Activated B cell treated with CpG ODN at 0.5 μM for 24 hours (primary cell): ENCODE results near the gene HCN2. TPM values are rescaled to one million over a fixed set of nuclear protein-coding genes. Genes with fewer than 3 reads are reported as not detected.

ENCODE experiments used
- ATAC-seq: fragments of 200-7000 bp; cut with Tn5 transposase; one replicate; pipeline ENCODE4 v1.10.0; 2021; ENCODE audit warnings: low read depth, mild to moderate bottlenecking, moderate library complexity
- CTCF ChIA-PET: fragments of 350-600 bp; sonication (Branson Sonifier 250); formaldehyde crosslinking; loops from one replicate; lab custom pipeline; 2021; ENCODE audit warnings: antibody characterized with exemption; lab: Charles Lee
- POLR2A ChIA-PET: fragments of 350-600 bp; sonication (Branson Sonifier 250); formaldehyde crosslinking; loops from one replicate; lab custom pipeline; 2021; ENCODE audit warnings: antibody characterized with exemption; lab: Charles Lee
- DNase-seq: peaks from one replicate; pipeline ENCODE4 v3.0.0; 2022
- H3K27ac Mint-ChIP-seq: one replicate; pipeline ENCODE4 v1.8.0; 2020; ENCODE audit warnings: mixed read lengths
- H3K27me3 Mint-ChIP-seq: one replicate; pipeline ENCODE4 v1.8.0; 2021; ENCODE audit warnings: mixed read lengths
- H3K36me3 Mint-ChIP-seq: one replicate; pipeline ENCODE4 v1.8.0; 2021; ENCODE audit warnings: low read depth, mixed read lengths
- H3K4me1 Mint-ChIP-seq: one replicate; pipeline ENCODE4 v1.8.0; 2021; ENCODE audit warnings: mixed read lengths
- H3K4me3 Mint-ChIP-seq: one replicate; pipeline ENCODE4 v1.8.0; 2020; ENCODE audit warnings: mild to moderate bottlenecking, mixed read lengths
- H3K9me3 Mint-ChIP-seq: one replicate; pipeline ENCODE4 v1.8.0; 2020; ENCODE audit warnings: mixed read lengths
- intact Hi-C: fragments of 100-400 bp; cut with micrococcal nuclease; formaldehyde crosslinking; loops from one replicate; pipeline ENCODE4 v1.15.1; 2024
- total RNA-seq: library from RNA; stranded (reverse); gene quantifications from 2 replicates; pipeline ENCODE4 v1.2.3, GENCODE V29; 2022
- TF ChIP-seq, protein P1 (sequence below): fragments of 200-600 bp; IDR thresholded peaks from one replicate; pipeline ENCODE4 v1.8.0; 2022; ENCODE audit warnings: antibody characterized with exemption, mild to moderate bottlenecking

The HCN2 gene
- total RNA-seq, 1 donor from 2014 or later: 0.13 TPM

DNA sequence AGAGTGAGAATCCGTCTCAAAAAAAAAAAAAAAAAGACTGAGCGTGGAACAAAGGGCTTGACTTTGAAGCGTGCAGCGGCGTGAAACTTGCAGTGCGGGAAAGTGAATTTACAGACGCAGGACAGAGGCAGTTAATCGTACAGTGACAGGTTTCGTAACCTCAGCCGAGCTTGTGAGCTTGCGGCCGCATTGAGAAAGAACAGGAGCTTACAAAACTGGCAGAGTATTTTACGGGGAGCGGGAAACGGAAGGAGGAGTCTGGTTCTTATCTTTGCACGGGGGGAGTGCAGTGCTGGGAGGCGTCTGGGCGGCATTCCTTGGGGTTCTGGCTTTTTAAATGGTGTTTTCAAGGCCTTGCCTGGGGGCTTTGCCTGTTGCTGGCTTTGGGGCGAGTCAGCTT is 23.3 kb upstream of the HCN2 start:
- Mint-ChIP-seq H3K4me1 (peaks cover 8% of the 10 kb centered on the region), H3K27ac (no peak overlapping the region), H3K36me3 (peaks cover 2% of the 10 kb centered on the region), H3K4me3 (no peak overlapping the region), H3K9me3 (no peaks in the 10 kb centered on the region), H3K27me3 (no peaks in the 10 kb centered on the region)
- ChIA-PET POLR2A (no interaction called here), CTCF (no interaction called here)
- TF ChIP-seq, protein P1, sequence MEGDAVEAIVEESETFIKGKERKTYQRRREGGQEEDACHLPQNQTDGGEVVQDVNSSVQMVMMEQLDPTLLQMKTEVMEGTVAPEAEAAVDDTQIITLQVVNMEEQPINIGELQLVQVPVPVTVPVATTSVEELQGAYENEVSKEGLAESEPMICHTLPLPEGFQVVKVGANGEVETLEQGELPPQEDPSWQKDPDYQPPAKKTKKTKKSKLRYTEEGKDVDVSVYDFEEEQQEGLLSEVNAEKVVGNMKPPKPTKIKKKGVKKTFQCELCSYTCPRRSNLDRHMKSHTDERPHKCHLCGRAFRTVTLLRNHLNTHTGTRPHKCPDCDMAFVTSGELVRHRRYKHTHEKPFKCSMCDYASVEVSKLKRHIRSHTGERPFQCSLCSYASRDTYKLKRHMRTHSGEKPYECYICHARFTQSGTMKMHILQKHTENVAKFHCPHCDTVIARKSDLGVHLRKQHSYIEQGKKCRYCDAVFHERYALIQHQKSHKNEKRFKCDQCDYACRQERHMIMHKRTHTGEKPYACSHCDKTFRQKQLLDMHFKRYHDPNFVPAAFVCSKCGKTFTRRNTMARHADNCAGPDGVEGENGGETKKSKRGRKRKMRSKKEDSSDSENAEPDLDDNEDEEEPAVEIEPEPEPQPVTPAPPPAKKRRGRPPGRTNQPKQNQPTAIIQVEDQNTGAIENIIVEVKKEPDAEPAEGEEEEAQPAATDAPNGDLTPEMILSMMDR: no peak
- DNase-seq (no peak), ATAC-seq (no peak)
- intact Hi-C loops: no loop called here

DNA sequence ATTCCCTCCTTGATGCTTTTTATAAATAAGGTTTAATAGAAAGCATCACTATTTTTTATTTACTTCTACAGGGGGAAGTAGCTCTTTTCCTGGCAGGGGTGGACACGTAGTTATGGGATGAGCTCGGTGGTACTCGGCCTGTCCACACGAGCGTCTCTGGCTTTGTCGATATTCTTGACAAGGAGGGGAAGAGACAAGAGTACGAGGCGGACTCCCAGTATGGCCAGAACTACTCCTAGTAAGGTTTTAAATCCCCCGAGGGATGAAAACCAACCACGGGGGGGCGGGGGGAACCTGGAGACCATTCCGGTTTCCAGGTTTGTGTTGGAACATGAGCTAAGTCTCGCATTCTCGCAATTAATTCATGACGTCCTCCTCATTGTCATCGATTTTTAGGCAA is 22.8 kb upstream of the HCN2 start:
- peaks cover 8% of the 10 kb centered on the region for H3K4me1 Mint-ChIP-seq
- TF ChIP-seq, protein P1: no peak
- POLR2A ChIA-PET: no interaction called here
- ATAC-seq: no peak
- H3K9me3 Mint-ChIP-seq: no peaks in the 10 kb centered on the region
- H3K36me3 Mint-ChIP-seq: peaks cover 2% of the 10 kb centered on the region
- DNase-seq: no peak
- no peaks in the 10 kb centered on the region for H3K27me3 Mint-ChIP-seq
- no peak overlapping the region for H3K4me3 Mint-ChIP-seq
- intact Hi-C loops: no loop called here
- CTCF ChIA-PET: no interaction called here
- H3K27ac Mint-ChIP-seq: no peak overlapping the region

DNA sequence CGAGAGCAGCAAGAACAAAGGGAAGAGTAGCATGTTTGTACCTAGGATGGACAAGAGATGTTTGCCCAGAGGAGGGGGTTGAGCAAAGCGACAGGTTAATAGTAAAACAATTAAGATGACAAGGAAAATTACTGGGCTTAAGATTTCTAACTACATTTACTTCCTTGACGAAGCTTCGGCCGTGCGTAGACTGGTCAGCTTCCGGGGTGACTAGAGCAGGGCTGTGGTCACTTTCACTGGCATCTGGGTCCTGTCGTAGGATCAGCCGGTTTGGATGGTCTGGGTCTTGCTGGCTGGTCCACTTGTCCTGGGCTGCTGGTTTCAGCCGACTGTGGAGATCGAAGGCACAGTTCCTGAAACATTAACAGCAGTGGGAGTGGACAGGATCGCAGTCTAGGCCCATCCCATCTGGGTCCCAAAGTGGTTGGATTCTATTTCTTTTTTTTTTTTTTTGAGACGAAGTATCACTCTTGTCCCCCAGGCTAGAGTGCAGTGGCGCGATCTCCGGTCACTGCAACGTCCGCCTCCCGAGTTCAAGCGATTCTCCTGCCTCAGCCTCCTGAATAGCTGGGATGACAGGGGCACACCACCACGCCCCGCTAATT is 22.3 kb upstream of the HCN2 start:
- H3K27ac Mint-ChIP-seq: no peak overlapping the region
- no peaks in the 10 kb centered on the region for H3K9me3 Mint-ChIP-seq
- CTCF ChIA-PET: no interaction called here
- TF ChIP-seq, protein P1: no peak
- H3K4me3 Mint-ChIP-seq: no peak overlapping the region
- POLR2A ChIA-PET: interaction anchor here (0.6 kb wide), 2 partner anchors 13 to 240 kb away, joined by 3 to 4 read pairs; no protein-coding TSS in a partner anchor
- H3K36me3 Mint-ChIP-seq: peaks cover 4% of the 10 kb centered on the region
- intact Hi-C loops: no loop called here
- no peaks in the 10 kb centered on the region for H3K27me3 Mint-ChIP-seq
- DNase-seq (no peak), ATAC-seq (no peak)
- peaks cover 8% of the 10 kb centered on the region for H3K4me1 Mint-ChIP-seq

DNA sequence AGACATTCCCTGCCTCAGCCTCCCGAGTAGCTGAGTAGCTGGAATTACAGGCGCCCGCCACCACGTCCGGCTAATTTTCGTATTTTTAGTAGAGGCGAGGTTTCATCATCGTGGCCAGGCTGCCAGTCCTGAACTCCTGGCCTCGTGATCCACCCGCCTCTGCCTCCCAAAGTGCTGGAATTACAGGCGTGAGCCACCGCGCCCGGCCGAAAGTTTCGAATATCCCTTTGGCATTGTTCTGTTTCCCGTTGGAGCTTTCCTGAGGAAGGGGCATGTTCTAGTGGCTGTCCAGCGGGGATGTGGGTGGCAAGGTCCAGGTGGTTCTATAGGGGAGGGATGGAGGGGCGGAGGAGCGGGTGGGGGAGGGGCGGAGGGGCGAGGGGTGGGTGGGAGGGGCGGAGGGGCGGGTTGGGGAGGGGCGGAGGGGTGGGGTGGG is 19.4 kb upstream of the HCN2 start:
- intact Hi-C loops: no loop called here
- H3K4me1 Mint-ChIP-seq: peaks cover 29% of the 10 kb centered on the region
- ChIA-PET POLR2A (interaction anchor here (0.6 kb wide), 1 partner anchor 64 kb away, joined by 6 read pairs; no protein-coding TSS in a partner anchor), CTCF (no interaction called here)
- H3K27me3 Mint-ChIP-seq: no peaks in the 10 kb centered on the region
- DNase-seq: no peak
- H3K4me3 Mint-ChIP-seq: peak overlapping the region; percentile 11
- H3K27ac Mint-ChIP-seq: no peak overlapping the region
- H3K9me3 Mint-ChIP-seq: no peaks in the 10 kb centered on the region
- ATAC-seq: no peak
- TF ChIP-seq, protein P1: no peak
- H3K36me3 Mint-ChIP-seq: peaks cover 4% of the 10 kb centered on the region

DNA sequence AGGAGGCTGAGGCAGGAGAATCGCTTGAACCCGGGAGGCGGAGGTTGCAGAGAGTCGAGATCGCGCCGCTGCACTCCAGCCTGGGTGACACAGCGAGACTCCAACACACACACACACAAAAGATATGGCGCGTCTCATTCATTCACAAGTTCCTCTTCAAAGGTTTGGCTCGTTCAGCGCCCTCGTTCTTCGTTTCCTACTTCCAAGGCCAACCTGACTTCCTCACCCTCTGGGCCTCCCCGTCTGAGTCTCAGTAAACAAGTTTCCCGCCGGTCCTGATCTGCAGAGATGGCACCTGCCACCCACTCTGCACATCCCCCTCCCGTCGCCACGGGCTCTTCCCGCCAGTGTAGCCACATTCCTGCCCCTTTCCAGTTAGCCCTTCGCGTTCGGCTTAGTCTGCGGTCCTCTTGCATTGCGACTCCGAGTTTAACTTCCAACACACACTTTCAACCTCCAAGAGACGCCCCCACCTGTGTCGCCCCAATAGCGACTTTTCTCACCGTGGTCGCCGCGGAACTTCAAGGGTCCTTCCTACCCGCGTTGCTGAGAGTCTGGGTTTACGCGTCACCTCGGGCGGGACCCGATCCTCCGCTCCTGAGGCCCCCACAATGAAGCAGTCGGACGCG is 18.6 kb upstream of the HCN2 start:
- ATAC-seq (peak; percentile 9), DNase-seq (peak; percentile 47)
- ChIA-PET POLR2A (interaction anchor here (1.7 to 2.0 kb wide), 2 partner anchors 39 to 92 kb away, joined by 5 read pairs; partner anchors contain the start of genes CDC34 and RNF126), CTCF (interaction anchor here (1.3 kb wide), 1 partner anchor 65 kb away, joined by 3 read pairs; no protein-coding TSS in a partner anchor)
- Mint-ChIP-seq H3K27ac (peak overlapping the region; percentile 99), H3K9me3 (no peaks in the 10 kb centered on the region), H3K4me1 (peaks cover 31% of the 10 kb centered on the region), H3K27me3 (no peaks in the 10 kb centered on the region), H3K36me3 (peaks cover 4% of the 10 kb centered on the region), H3K4me3 (peak overlapping the region; percentile 97)
- TF ChIP-seq, protein P1: no peak
- intact Hi-C loops: loop anchor here (1.0 kb wide), 1 partner anchor 40 kb away; the partner anchor contains the start of gene CDC34
